Activated CD4-positive, alpha-beta T cell treated with anti-CD3 and anti-CD28 coated beads, Interleukin-2, amount 10 ng/mL, durations not matched to agents 24 days and 14 days (primary cell): ENCODE measurements around the gene MYPOP. TPM values are rescaled to one million over a fixed set of nuclear protein-coding genes. Genes with fewer than 3 reads are reported as not detected.
A peak's percentile ranks its signal among the peaks of the same experiment; 100 is the strongest.
"Not testable (repeated sequence)": the region's sequence is repeated elsewhere in the genome, so short reads cannot be mapped to it uniquely, and the experiment has no call there.

ENCODE experiments used
- DNase-seq: peaks from one replicate; pipeline ENCODE4 v3.0.0; 2022
- H3K27ac Mint-ChIP-seq: one replicate; pipeline ENCODE4 v1.8.0; 2022; ENCODE audit warnings: mild to moderate bottlenecking, mixed read lengths
- H3K27me3 Mint-ChIP-seq: one replicate; pipeline ENCODE4 v1.8.0; 2022; ENCODE audit warnings: mixed read lengths
- H3K36me3 Mint-ChIP-seq: one replicate; pipeline ENCODE4 v1.8.0; 2022; ENCODE audit warnings: low read depth, mild to moderate bottlenecking, mixed read lengths
- H3K4me1 Mint-ChIP-seq: one replicate; pipeline ENCODE4 v1.8.0; 2021; ENCODE audit warnings: mixed read lengths
- H3K4me3 Mint-ChIP-seq: one replicate; pipeline ENCODE4 v1.8.0; 2022; ENCODE audit warnings: mild to moderate bottlenecking, moderate library complexity, mixed read lengths
- H3K9me3 Mint-ChIP-seq: one replicate; pipeline ENCODE4 v1.8.0; 2021; ENCODE audit warnings: mixed read lengths
- intact Hi-C: fragments of 100-400 bp; cut with micrococcal nuclease; formaldehyde crosslinking; loops from one replicate; pipeline ENCODE4 v1.15.1; 2023
- total RNA-seq: library from RNA; stranded (reverse); gene quantifications from 2 replicates; pipeline ENCODE4 v1.2.3, GENCODE V29; 2022

Gene MYPOP
- total RNA-seq, 1 donor from 2014 or later: 5.5 TPM

GRCh38 chr19:45899919-45900589 is 2.4 kb downstream of the MYPOP start:
- Mint-ChIP-seq H3K4me1 (peaks cover 22% of the 10 kb centered on the region), H3K27ac (no peak overlapping the region), H3K9me3 (no peaks in the 10 kb centered on the region), H3K4me3 (peak overlapping the region; percentile 3), H3K36me3 (peaks cover 28% of the 10 kb centered on the region), H3K27me3 (peaks cover 2% of the 10 kb centered on the region)
- DNase-seq: no peak
- intact Hi-C loops: loop anchor here (5.0 kb wide), 1 partner anchor 1842 kb away; no protein-coding TSS in a partner anchor

DNA sequence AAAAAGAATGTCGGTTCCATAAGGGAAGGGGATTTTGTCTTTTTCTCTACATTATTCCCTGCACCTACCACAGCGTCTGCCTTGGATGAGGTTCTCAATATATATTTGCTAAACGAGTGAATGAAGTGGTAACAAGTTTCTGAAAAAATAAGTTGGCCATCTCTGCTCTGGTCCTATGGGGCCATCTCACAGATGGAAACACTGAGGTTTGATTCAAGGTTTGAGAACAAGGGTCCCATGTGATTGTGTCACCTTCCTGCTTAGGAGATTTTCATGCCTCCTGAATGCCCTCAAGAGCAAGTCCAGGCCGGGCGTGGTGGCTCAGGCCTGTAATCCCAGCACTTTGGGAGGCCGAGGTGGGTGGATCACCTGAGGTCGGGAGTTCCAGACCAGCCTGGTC is 3.2 kb downstream of the MYPOP start:
- H3K4me3 Mint-ChIP-seq: no peak overlapping the region
- no peak for DNase-seq
- H3K4me1 Mint-ChIP-seq: peaks cover 22% of the 10 kb centered on the region
- peaks cover 2% of the 10 kb centered on the region for H3K27me3 Mint-ChIP-seq
- H3K36me3 Mint-ChIP-seq: peaks cover 28% of the 10 kb centered on the region
- no peak overlapping the region for H3K27ac Mint-ChIP-seq
- no peaks in the 10 kb centered on the region for H3K9me3 Mint-ChIP-seq
- intact Hi-C loops: no loop called here

DNA sequence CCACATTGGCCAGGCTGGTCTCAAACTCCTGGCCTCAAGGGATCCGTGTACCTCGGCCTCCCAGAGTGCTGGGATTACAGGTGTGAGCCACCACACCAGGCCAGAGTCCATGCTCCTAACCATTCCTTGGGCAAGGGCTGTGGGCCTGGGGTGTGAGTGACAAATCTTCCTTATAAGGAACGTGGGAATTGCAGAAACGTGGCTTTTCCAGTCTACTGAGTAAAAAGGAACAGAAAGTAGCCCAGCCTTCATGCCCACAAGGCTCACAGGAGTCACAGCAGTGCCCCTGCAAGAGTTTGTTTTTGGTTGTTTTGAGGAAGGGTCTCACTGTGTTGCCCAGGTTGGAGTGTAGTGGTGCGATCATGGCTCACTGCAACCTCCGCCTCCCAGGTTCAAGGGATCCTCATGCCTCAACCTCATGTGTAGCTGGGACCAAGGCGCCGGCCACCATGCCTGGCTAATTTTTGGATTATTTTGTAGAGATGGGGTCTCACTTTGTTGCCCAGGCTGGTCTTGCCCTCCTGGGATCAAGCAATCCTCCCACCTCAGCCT is 5.1 kb downstream of the MYPOP start:
- intact Hi-C loops: no loop called here

GRCh38 chr19:45895983-45896599 is 6.3 kb downstream of the MYPOP start:
- H3K27me3 Mint-ChIP-seq, H3K4me3 Mint-ChIP-seq, H3K9me3 Mint-ChIP-seq, DNase-seq, H3K27ac Mint-ChIP-seq, intact Hi-C loops: not testable (repeated sequence)
- peaks cover 12% of the 10 kb centered on the region for H3K4me1 Mint-ChIP-seq
- H3K36me3 Mint-ChIP-seq: peaks cover 26% of the 10 kb centered on the region

More for the DNA sequence above, 5.1 kb downstream of the MYPOP start:
- no peaks in the 10 kb centered on the region for H3K9me3 Mint-ChIP-seq
- no peak overlapping the region for H3K27ac Mint-ChIP-seq
- DNase-seq: no peak
- H3K36me3 Mint-ChIP-seq: peaks cover 26% of the 10 kb centered on the region
- H3K4me1 Mint-ChIP-seq: peaks cover 17% of the 10 kb centered on the region
- H3K27me3 Mint-ChIP-seq: no peaks in the 10 kb centered on the region
- no peak overlapping the region for H3K4me3 Mint-ChIP-seq

DNA sequence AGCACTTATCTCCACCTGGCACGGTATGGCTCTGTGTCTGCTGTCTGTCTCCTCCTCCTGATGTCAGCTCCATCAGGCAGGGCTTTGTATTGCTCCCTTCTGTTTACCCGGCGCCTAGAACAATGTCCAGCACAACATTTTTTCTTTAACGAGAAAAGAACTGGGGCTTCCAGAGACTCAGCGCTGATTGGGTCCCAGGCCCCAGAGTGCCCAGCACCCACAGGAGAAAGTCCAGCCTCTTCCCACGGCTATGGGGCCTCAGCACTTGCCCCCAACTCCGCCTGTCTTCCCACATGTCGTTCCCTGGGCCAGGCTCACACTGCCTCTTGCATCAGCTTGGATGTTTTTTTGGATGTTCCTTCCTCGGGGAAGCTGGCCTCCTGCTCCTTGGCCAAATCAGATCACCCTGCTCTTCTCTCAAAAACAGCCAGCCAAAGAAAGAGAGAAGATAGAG is 6.9 kb downstream of the MYPOP start:
- no peak overlapping the region for H3K4me3 Mint-ChIP-seq
- H3K4me1 Mint-ChIP-seq: peaks cover 8% of the 10 kb centered on the region
- H3K36me3 Mint-ChIP-seq: peaks cover 22% of the 10 kb centered on the region
- no peaks in the 10 kb centered on the region for H3K9me3 Mint-ChIP-seq
- intact Hi-C loops: no loop called here
- no peak overlapping the region for H3K27ac Mint-ChIP-seq
- no peaks in the 10 kb centered on the region for H3K27me3 Mint-ChIP-seq
- DNase-seq: no peak

DNA sequence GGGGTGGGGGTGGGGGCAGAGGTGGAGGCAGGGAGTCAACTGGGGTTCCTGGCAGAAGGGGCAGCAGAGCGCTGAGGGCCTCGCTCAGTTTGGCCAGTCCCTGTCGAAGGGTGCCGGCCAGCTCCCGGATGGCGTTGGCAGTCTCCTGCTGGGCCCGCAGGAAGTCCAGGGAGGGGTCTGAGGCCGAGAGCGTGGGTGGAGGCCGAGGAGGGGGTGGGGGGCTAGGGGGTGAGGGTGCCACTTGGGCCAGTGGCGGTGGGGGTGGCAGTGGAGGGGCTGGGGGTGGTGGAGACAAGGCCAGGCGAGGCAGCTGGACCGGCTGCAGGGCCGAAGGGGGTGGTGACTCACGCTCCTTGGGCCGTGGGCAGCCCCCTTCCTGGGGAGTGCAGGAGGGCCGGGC is 11.5 kb downstream of the MYPOP start:
- no peaks in the 10 kb centered on the region for H3K27me3 Mint-ChIP-seq
- H3K9me3 Mint-ChIP-seq: no peaks in the 10 kb centered on the region
- H3K27ac Mint-ChIP-seq: no peak overlapping the region
- peaks cover 8% of the 10 kb centered on the region for H3K36me3 Mint-ChIP-seq
- DNase-seq: no peak
- no peak overlapping the region for H3K4me3 Mint-ChIP-seq
- intact Hi-C loops: no loop called here
- H3K4me1 Mint-ChIP-seq: peaks cover 7% of the 10 kb centered on the region

DNA sequence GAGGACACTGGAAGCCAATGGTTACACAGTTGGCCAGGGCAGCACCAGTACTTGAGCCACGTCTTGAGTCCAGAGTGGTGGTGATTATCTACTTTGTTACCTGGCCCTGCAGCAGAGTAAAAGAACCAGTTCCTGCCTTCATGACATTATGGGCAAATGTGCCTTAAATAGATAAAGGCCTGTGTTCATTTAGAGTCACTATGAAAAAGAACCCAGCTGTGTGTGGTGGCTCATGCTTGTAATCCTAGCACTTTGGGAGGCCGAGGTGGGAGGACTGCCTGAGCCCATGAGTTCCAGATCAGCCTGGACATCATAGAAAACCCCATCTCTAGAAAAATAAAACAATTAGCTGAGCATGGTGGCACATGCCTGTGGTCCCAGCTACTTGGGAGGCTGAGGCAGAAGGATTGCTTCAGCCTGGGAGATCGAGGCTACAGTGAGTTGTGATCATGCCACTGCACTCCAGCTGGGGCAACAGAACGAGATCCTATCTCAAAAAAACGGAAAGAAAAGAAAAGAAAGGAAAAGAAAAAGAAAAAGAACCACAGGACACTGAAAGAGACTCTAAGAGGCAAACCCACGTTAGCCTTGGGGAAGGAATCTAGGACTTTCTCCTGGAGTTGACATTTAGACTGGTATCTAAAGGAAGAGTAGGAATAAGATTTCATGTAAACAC is 13.1 kb downstream of the MYPOP start:
- Mint-ChIP-seq H3K4me3 (no peak overlapping the region), H3K36me3 (peaks cover 3% of the 10 kb centered on the region), H3K4me1 (peaks cover 7% of the 10 kb centered on the region), H3K9me3 (no peaks in the 10 kb centered on the region), H3K27ac (no peak overlapping the region), H3K27me3 (no peaks in the 10 kb centered on the region)
- intact Hi-C loops: loop anchor here (10.0 kb wide), 1 partner anchor 455 kb away; the partner anchor contains the start of gene PPP5C
- DNase-seq: no peak

DNA sequence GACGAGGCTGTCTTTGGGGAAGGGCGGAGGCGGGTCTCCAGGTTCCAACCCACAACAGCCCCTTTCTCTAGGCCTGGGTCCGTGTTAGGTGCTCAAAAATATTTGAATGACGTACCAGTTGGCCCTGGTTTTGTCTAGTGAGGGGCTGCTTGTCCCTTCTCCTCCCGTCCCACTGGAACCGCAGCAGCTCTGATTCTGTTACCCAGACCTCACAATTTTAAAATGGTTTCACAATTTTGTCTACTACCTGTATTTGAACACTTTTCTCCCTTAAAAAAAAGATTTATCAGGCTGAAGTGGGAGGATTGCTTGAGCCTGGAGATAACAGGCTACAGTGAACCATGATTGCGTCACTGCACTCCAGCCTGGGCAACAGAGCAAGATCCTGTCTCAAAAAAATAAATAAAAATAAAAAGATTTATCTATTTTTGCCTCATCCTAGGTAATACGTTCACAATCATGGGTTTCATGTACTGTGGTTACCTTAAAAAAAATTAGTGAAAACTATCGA is 15.2 kb downstream of the MYPOP start:
- intact Hi-C loops: loop anchor here (10.0 kb wide), 1 partner anchor 458 kb away; the partner anchor contains the start of gene PPP5C
- Mint-ChIP-seq H3K36me3 (peaks cover 9% of the 10 kb centered on the region), H3K27me3 (no peaks in the 10 kb centered on the region), H3K4me1 (peaks cover 14% of the 10 kb centered on the region), H3K27ac (peak overlapping the region; percentile 93), H3K4me3 (peak overlapping the region; percentile 89), H3K9me3 (no peaks in the 10 kb centered on the region)
- no peak for DNase-seq

- intact Hi-C loops: loop anchor here (1.0 to 10.0 kb wide), 9 partner anchors 16 to 458 kb away; partner anchors contain the start of genes CCDC61, MYPOP, PPP5C and QPCTL
- Mint-ChIP-seq H3K9me3 (no peaks in the 10 kb centered on the region), H3K27ac (peak overlapping the region; percentile 93), H3K27me3 (no peaks in the 10 kb centered on the region), H3K4me1 (peaks cover 18% of the 10 kb centered on the region), H3K36me3 (peaks cover 9% of the 10 kb centered on the region), H3K4me3 (peak overlapping the region; percentile 89)
- peak; percentile 96 for DNase-seq
Observed at GRCh38 chr19:45886427-45887199, 15.8 kb downstream of the MYPOP start.

DNA sequence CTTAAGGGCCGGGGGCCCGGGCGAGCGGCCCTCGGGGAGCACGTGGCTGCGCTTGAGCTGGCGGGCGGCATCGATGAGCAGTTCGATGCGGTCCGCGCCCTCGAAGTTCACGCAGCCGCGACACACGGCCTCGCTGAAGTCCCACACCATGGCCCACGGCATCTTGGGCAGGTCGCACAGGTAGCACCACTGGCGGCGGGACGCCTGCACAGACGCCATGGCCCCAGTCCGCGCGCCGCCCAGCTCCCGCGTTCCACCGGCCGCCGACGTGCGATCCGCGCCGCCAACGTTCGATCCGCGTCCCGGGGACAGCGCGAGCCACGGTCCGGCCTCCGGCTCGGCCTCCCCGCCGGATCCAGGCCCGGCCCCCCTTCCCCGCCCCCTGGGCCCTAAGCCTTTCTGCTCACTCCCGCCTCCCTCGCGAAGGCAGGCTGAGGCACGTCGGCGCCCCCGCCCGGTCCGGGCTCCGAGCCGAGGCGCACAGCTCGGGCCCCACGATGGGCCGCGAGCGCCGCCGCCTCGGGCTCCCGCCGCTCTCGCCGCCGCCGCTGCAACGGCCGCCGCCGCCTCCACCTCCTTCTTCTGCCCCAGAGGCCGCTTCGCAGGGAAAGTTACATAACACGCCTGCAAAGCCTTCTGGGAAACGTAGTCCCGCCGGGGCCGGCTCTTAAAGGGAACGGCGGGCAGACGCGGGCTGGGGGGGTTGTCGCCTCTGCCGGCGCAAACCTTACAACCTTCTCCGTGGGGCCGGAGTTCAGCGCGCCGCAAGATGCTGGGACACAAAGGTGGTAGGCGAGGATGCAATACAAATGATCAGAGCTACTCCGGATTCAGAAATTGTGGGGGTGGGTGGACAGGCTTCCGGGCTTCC is 16.6 kb downstream of the MYPOP start, which contains the start of gene IRF2BP1:
TSS of gene IRF2BP1 (minus strand) at position 586 of the 871 bp plus-strand sequence. CDS start at position 219, 367 bp downstream.
- H3K9me3 Mint-ChIP-seq: no peaks in the 10 kb centered on the region
- H3K36me3 Mint-ChIP-seq: peaks cover 9% of the 10 kb centered on the region
- intact Hi-C loops: loop anchor here (1.0 to 10.0 kb wide), 9 partner anchors 17 to 459 kb away; partner anchors contain the start of genes CCDC61, MYPOP, PPP5C and QPCTL
- no peaks in the 10 kb centered on the region for H3K27me3 Mint-ChIP-seq
- H3K27ac Mint-ChIP-seq: peak within 1 kb of the TSS; percentile 93
- peak; percentile 97 for DNase-seq
- H3K4me3 Mint-ChIP-seq: peak within 1 kb of the TSS; percentile 89
- peaks cover 25% of the 10 kb centered on the region for H3K4me1 Mint-ChIP-seq

GRCh38 chr19:45884682-45885555 is 17.5 kb downstream of the MYPOP start:
- no peak overlapping the region for H3K27ac Mint-ChIP-seq
- peaks cover 25% of the 10 kb centered on the region for H3K4me1 Mint-ChIP-seq
- H3K4me3 Mint-ChIP-seq: peak overlapping the region; percentile 89
- intact Hi-C loops: loop anchor here (10.0 kb wide), 1 partner anchor 460 kb away; the partner anchor contains the start of gene PPP5C
- peaks cover 7% of the 10 kb centered on the region for H3K36me3 Mint-ChIP-seq
- H3K9me3 Mint-ChIP-seq: no peaks in the 10 kb centered on the region
- DNase-seq: peak; percentile 69
- H3K27me3 Mint-ChIP-seq: no peaks in the 10 kb centered on the region
